Heart left ventricle (tissue), 16 donors: ENCODE results near the gene HTR7. TPM values are rescaled to one million over a fixed set of nuclear protein-coding genes. Genes with fewer than 3 reads are reported as not detected.
"Not testable (repeated sequence)": the region's sequence is repeated elsewhere in the genome, so short reads cannot be mapped to it uniquely, and the experiment has no call there.

ENCODE experiments used
- ATAC-seq, 4 donors: fragments of 200-7000 bp; cut with Tn5 transposase; one replicate each; pipeline ENCODE4 v1.9.1; 2020 to 2022; ENCODE audit warnings: moderate library complexity in 4 of 4, mild to moderate bottlenecking in 3 of 4, moderate number of reproducible peaks in 1 of 4
- DNase-seq, 5 donors: peaks; one replicate each; pipeline ENCODE4 v3.0.0-alpha.2; 2020
- H3K27ac ChIP-seq, 12 donors: fragments of 200-600 bp; sonication (generic) in 4 of 12; one replicate each; pipeline versions ENCODE4 v1.5.0 to v1.8.0; 2016 to 2022; ENCODE audit warnings: mild to moderate bottlenecking in 2 of 12
- H3K27me3 ChIP-seq, 9 donors: fragments of 200-600 bp; sonication (generic) in 2 of 9; one replicate each; pipeline versions ENCODE4 v1.5.1 to v1.8.0; 2016 to 2022; ENCODE audit warnings: mild to moderate bottlenecking in 3 of 9
- H3K36me3 ChIP-seq, 9 donors: fragments of 200-600 bp; sonication (generic) in 2 of 9; one replicate each; pipeline versions ENCODE4 v1.5.0 to v1.8.0; 2018 to 2022; ENCODE audit warnings: mild to moderate bottlenecking in 2 of 9
- H3K4me1 ChIP-seq, 12 donors: fragments of 200-600 bp; sonication (generic) in 4 of 12; one replicate each; pipeline versions ENCODE4 v1.5.0 to v1.8.0; 2016 to 2022; ENCODE audit warnings: mild to moderate bottlenecking in 3 of 12
- H3K4me3 ChIP-seq, 12 donors: fragments of 200-600 bp; sonication (generic) in 4 of 12; one replicate each; pipeline versions ENCODE4 v1.5.0 to v1.8.0; 2017 to 2022; ENCODE audit warnings: mild to moderate bottlenecking in 9 of 12, moderate library complexity in 4 of 12
- H3K9me3 ChIP-seq, 12 donors: fragments of 200-600 bp; sonication (generic) in 4 of 12; one replicate each; pipeline versions ENCODE4 v1.5.0 to v1.8.0; 2016 to 2022; ENCODE audit warnings: mild to moderate bottlenecking in 1 of 12
- POLR2A ChIP-seq, 2 donors: fragments of 450-650 bp; IDR thresholded peaks; one replicate each; pipeline ENCODE4 v1.6.1; 2017; ENCODE audit warnings: antibody characterized with exemption in 2 of 2, mild to moderate bottlenecking in 2 of 2, moderate library complexity in 2 of 2
- WGBS, 4 donors: extraction: QIAGEN DNeasy Blood & Tissue Kit in 2 of 4; methylation state at CpG; one replicate each; pipeline versions ENCODE4 v1.1.5 to v1.1.7; 2013 to 2018; 5-methylcytosine and 5-hydroxymethylcytosine counted together
- intact Hi-C, 10 donors: fragments of 100-400 bp; cut with DNase I; formaldehyde crosslinking; loops; one replicate each; pipeline versions ENCODE4 v1.11.1 to v1.14.2; 2022
- polyA plus RNA-seq, 2 donors: library from polyadenylated mRNA; stranded (reverse); fragments of 200-250 nt; gene quantifications; one replicate each; pipeline ENCODE4 v1.2.3, GENCODE V29; 2013
- total RNA-seq, 9 donors: library from RNA; depleted of rRNA in 2 of 9; stranded (reverse); fragments of >200 nt in 2 of 9; fragmentation: NEBNext Ultra II Directional in 3 of 9; extraction: Animal tissue kit (Norgen Biotek cat#: 25700) in 3 of 9; gene quantifications; one replicate each; pipeline versions ENCODE4 v1.1.0 to v1.2.4, GENCODE V29; 2016 to 2023
- TF ChIP-seq, protein P1 (sequence below), 12 donors: fragments of 200-600 bp; sonication (generic) in 4 of 12; IDR thresholded peaks; one replicate each; pipeline versions ENCODE4 v1.5.0 to v1.8.0; 2018 to 2022; ENCODE audit warnings: antibody characterized with exemption in 12 of 12, mild to moderate bottlenecking in 5 of 12
- donor health status: ischemic (EF 13 %, LVEDD 7.1; RV severe dilation, severe dysfunction).
- donor health status: healthy with polysubstance abuse.
- donor health status: DM: no; HTN: yes; CAD: no.
- donor health status: DM: no; HTN: no; CAD: no.
- donor health status: ischemic (EF 25% LVEDD 6.9; RV normal size, moderate dysfunction).
- donor health status: ischemic (EF 25% LVEDD 5.7; RV mildly dilated, moderate dysfunction).
- donor health status: healthy.
- donor health status: DM: yes; HTN: yes; CAD: no.
- donor health status: ischemic (EF 35%, LVEDD 5.7; RV mildly dilated, moderate dysfunction).
- donor health status: nonischemic (EF 11% LVEDD 7.7; RV severe dilation, severe dysfunction).
- donor health status: DM: yes; HTN: yes; CAD: no.
- donor health status: PGD.
- donor health status: ischemic (EF 29% LVEDD 5.4; RV normal size, mild dysfunction).
- donor health status: nonischemic (EF 23%, LVEDD 6.1; RV moderate dilation, normal function).

The HTR7 gene
- total and polyA plus RNA-seq, 11 donors: 0.10 to 0.66 (median 0.24) TPM; not detected in 4

DNA sequence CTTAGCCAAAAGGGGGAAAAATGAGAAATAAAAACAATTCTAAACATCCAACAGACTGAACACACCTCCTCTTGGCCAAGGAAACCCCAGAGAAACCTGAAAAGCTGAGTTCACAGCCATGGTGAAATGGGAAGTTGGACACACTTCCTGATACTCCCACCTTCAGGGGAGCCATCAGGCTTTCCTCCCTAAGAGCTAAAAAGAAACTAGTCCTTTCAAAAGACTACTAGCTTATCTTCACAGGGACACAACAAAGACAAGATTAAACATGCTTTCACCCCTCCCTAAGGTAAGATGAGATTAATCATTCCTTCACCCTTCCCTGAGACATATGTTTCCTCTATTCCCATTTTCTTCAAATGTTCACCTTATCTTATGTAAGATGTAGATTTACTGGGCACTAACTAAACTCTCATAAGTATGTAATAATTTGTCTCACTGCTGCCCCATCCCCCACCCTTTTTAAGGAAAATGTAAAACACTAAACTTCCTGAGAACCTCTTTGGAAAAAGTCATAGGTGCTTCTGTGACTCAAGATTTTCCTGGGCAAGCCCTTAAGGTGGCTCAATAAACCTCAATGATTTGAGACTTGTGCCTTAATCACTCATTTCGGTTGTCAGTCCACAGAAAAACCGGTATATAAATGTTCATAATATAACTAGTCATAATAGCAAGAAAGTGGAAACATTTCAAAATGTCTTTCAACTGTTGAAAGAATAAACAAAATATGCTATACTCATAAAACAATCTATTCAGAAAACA is 40.5 kb downstream of the HTR7 start:
- 81 to 92% (median 88%) methylated on average over 2 of the region's 2 CpGs for WGBS, 4 donors
- no peak for ATAC-seq
- H3K36me3 ChIP-seq: no peaks in the 10 kb centered on the region

DNA sequence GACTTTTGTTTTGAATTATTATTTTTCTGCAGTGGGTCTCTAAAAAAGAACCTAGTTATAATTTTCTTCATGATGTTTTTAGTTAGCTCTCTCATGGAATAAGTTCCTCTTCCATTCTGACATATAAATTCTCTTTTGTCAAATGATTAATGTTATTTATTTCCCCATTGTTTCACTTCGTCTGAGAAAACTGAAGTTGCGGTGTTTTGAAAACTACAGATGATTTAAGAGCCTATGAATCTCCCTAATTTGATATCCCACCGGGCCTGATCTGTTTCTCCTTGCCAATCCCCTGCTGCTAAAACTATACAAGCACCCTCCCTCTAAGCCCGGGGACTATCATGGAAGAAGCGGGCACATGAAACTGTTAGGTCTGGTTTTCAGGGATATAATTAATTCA is 41.4 kb downstream of the HTR7 start:
- TF ChIP-seq POLR2A (IDR thresholded peaks at IDR 0.05): no peak
- TF ChIP-seq, protein P1, sequence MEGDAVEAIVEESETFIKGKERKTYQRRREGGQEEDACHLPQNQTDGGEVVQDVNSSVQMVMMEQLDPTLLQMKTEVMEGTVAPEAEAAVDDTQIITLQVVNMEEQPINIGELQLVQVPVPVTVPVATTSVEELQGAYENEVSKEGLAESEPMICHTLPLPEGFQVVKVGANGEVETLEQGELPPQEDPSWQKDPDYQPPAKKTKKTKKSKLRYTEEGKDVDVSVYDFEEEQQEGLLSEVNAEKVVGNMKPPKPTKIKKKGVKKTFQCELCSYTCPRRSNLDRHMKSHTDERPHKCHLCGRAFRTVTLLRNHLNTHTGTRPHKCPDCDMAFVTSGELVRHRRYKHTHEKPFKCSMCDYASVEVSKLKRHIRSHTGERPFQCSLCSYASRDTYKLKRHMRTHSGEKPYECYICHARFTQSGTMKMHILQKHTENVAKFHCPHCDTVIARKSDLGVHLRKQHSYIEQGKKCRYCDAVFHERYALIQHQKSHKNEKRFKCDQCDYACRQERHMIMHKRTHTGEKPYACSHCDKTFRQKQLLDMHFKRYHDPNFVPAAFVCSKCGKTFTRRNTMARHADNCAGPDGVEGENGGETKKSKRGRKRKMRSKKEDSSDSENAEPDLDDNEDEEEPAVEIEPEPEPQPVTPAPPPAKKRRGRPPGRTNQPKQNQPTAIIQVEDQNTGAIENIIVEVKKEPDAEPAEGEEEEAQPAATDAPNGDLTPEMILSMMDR (IDR thresholded peaks at IDR 0.05): no peak
- Histone ChIP-seq H3K4me1 (peaks cover 0 to 7% (median 0%) of the 10 kb centered on the region in 12 donors), H3K27me3 (no peaks in the 10 kb centered on the region), H3K27ac (no peak overlapping the region), H3K9me3 (peaks cover 0 to 3% (median 0%) of the 10 kb centered on the region in 12 donors), H3K4me3 (no peak overlapping the region), H3K36me3 (no peaks in the 10 kb centered on the region)
- intact Hi-C loops: no loop called here
- 77 to 86% (median 82%) methylated on average over 5 of the region's 5 CpGs for WGBS, 4 donors
- ATAC-seq (no peak), DNase-seq (no peak)

More for the DNA sequence above, 40.5 kb downstream of the HTR7 start:
- H3K27me3 ChIP-seq: no peaks in the 10 kb centered on the region
- peaks cover 0 to 10% (median 0%) of the 10 kb centered on the region in 12 donors for H3K9me3 ChIP-seq
- intact Hi-C loops: no loop called here
- TF ChIP-seq, protein P1 (IDR thresholded peaks at IDR 0.05): no peak
- H3K4me1 ChIP-seq: peaks cover 0 to 7% (median 0%) of the 10 kb centered on the region in 12 donors
- no peak overlapping the region for H3K4me3 ChIP-seq
- DNase-seq: no peak
- no peak overlapping the region for H3K27ac ChIP-seq

DNA sequence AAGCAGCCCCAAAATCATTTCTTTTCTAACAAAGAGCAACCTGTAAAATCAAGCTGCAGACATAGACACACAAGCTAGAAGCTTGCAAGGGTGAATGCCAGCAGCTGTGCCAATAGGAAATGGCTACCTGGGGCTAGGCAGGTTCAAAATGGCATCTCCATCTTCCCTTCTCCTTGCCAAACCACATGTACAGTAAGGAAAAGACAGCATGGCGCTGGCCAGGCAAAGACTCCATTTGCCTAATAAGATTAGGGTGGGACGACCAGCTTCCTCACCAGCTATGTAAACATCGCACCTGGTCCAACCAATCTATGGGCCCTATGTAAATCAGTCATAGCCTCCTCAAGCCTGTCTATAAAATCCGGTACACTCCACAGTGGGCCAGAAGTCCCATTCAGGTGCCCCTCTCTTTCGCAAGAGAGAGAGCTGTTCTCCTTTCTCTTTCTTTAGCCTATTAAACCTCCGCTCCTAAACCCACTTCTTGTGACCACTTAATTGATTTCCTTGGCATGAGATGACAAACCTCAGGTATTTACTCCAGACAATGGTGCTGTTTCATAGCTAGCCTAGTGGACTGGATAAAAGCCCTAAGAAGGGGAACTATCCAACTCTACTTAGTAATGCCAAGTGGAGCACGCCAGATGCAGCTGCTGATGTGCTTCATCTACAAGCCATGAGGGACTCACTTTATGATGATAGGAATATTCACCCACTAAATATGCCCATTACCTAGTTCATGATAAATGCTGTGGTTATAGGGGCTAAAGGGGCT is 44.1 kb downstream of the HTR7 start:
- peaks cover 0 to 7% (median 0%) of the 10 kb centered on the region in 12 donors for H3K4me1 ChIP-seq
- H3K27ac ChIP-seq: no peak overlapping the region
- H3K4me3 ChIP-seq: no peak overlapping the region
- intact Hi-C loops: no loop called here
- ATAC-seq (no peak), DNase-seq (no peak)
- H3K27me3 ChIP-seq: no peaks in the 10 kb centered on the region
- no peak for TF ChIP-seq POLR2A (IDR thresholded peaks at IDR 0.05)
- TF ChIP-seq, protein P1 (IDR thresholded peaks at IDR 0.05): no peak
- WGBS, 4 donors: 90 to 98% (median 93%) methylated on average over 7 of the region's 7 CpGs
- no peaks in the 10 kb centered on the region for H3K9me3 ChIP-seq
- no peaks in the 10 kb centered on the region for H3K36me3 ChIP-seq

DNA sequence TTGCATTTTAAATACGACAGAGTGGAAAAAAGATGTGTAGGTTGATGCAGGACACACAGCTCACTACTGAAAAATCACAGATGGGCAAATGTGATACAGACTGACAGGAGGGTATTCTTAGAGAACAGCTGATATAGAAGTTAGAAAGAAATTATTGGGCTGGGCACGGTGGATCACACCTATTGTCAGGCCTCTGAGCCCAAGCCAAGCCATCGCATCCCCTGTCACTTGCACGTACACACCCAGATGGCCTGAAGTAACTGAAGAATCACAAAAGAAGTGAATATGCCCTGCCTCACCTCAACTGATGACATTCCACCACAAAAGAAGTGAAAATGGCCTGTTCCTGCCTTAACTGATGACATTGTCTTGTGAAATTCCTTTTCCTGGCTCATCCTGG is 50.7 kb downstream of the HTR7 start:
- H3K27ac ChIP-seq, DNase-seq, H3K27me3 ChIP-seq, H3K36me3 ChIP-seq, H3K4me1 ChIP-seq, ATAC-seq, H3K4me3 ChIP-seq, H3K9me3 ChIP-seq, intact Hi-C loops: not testable (repeated sequence)
- 86 to 90% (median 89%) methylated on average over 4 of the region's 4 CpGs for WGBS, 4 donors
